ENCODE results near the gene GNAQ. TPM values are rescaled to one million over a fixed set of nuclear protein-coding genes. Genes with fewer than 3 reads are reported as not detected.

The GNAQ gene
- total RNA-seq, 1 experiment from 2014 or later, result 28.7 TPM

DNA sequence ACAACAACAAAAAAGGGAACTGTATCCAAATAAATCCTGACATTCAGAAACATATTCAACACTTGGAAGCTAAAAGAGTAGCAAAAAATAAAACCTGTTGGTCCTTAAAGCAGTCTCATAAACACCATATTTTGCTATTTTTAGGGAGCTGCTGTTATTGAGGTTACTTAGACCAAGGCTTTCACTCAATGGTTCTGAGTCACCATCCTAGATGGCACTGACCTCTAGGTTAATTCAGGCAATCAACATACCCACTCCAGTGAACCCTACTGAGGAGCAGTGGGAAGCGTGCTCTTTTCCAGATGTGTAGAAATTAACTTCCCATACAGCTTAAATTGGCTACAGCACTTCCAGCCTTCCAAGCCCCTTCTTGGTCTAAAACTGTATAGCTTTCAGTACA is 5.2 kb downstream of the GNAQ start:
- H3K9ac ChIP-seq (ENCODE audit: low read length), result no peak overlapping the region
- H3K4me2 ChIP-seq (ENCODE audit: low read length), result no peak overlapping the region
- TF ChIP-seq, protein P1, sequence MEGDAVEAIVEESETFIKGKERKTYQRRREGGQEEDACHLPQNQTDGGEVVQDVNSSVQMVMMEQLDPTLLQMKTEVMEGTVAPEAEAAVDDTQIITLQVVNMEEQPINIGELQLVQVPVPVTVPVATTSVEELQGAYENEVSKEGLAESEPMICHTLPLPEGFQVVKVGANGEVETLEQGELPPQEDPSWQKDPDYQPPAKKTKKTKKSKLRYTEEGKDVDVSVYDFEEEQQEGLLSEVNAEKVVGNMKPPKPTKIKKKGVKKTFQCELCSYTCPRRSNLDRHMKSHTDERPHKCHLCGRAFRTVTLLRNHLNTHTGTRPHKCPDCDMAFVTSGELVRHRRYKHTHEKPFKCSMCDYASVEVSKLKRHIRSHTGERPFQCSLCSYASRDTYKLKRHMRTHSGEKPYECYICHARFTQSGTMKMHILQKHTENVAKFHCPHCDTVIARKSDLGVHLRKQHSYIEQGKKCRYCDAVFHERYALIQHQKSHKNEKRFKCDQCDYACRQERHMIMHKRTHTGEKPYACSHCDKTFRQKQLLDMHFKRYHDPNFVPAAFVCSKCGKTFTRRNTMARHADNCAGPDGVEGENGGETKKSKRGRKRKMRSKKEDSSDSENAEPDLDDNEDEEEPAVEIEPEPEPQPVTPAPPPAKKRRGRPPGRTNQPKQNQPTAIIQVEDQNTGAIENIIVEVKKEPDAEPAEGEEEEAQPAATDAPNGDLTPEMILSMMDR (IDR thresholded peaks at IDR 0.05 in 2 of 3, conservative IDR thresholded peaks at IDR 0.05 in 1 of 3; ENCODE audit: borderline replicate concordance in 1 of 3, insufficient read depth in 1 of 3, low read depth in 2 of 3, low read length in 2 of 3), result no peak
- TF ChIP-seq ZFX (IDR thresholded peaks at IDR 0.05) (no peak), TCF7L2 (IDR thresholded peaks at IDR 0.05; ENCODE audit: borderline replicate concordance, extremely low read depth, insufficient read depth, insufficient read length) (no peak), SRF (IDR thresholded peaks at IDR 0.05; ENCODE audit: low read depth) (no peak), JUND (IDR thresholded peaks at IDR 0.05) (no peak), SP1 (IDR thresholded peaks at IDR 0.05; ENCODE audit: low read depth) (no peak), SIN3A (IDR thresholded peaks at IDR 0.05; ENCODE audit: low read depth) (no peak), EZH2 (IDR thresholded peaks at IDR 0.05) (no peak), POLR2AphosphoS5 (IDR thresholded peaks at IDR 0.05; ENCODE audit: low read depth, low read length) (no peak), ZNF274 (IDR thresholded peaks at IDR 0.05; ENCODE audit: low read depth, low read length) (no peak), EZH2phosphoT487 (IDR thresholded peaks at IDR 0.05; ENCODE audit: borderline replicate concordance) (no peak), CEBPB (IDR thresholded peaks at IDR 0.05; ENCODE audit: low read depth) (no peak), RAD21 (IDR thresholded peaks at IDR 0.05; ENCODE audit: low read depth) (no peak), ELF1 (IDR thresholded peaks at IDR 0.05; ENCODE audit: borderline replicate concordance, low read depth) (no peak), CBX3 (IDR thresholded peaks at IDR 0.05; ENCODE audit: low read depth) (no peak), FOSL1 (IDR thresholded peaks at IDR 0.05; ENCODE audit: low read depth) (no peak)
- TF ChIP-seq, protein P2, sequence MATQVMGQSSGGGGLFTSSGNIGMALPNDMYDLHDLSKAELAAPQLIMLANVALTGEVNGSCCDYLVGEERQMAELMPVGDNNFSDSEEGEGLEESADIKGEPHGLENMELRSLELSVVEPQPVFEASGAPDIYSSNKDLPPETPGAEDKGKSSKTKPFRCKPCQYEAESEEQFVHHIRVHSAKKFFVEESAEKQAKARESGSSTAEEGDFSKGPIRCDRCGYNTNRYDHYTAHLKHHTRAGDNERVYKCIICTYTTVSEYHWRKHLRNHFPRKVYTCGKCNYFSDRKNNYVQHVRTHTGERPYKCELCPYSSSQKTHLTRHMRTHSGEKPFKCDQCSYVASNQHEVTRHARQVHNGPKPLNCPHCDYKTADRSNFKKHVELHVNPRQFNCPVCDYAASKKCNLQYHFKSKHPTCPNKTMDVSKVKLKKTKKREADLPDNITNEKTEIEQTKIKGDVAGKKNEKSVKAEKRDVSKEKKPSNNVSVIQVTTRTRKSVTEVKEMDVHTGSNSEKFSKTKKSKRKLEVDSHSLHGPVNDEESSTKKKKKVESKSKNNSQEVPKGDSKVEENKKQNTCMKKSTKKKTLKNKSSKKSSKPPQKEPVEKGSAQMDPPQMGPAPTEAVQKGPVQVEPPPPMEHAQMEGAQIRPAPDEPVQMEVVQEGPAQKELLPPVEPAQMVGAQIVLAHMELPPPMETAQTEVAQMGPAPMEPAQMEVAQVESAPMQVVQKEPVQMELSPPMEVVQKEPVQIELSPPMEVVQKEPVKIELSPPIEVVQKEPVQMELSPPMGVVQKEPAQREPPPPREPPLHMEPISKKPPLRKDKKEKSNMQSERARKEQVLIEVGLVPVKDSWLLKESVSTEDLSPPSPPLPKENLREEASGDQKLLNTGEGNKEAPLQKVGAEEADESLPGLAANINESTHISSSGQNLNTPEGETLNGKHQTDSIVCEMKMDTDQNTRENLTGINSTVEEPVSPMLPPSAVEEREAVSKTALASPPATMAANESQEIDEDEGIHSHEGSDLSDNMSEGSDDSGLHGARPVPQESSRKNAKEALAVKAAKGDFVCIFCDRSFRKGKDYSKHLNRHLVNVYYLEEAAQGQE (IDR thresholded peaks at IDR 0.05; ENCODE audit: low read depth), result no peak
- TF ChIP-seq, protein P3, sequence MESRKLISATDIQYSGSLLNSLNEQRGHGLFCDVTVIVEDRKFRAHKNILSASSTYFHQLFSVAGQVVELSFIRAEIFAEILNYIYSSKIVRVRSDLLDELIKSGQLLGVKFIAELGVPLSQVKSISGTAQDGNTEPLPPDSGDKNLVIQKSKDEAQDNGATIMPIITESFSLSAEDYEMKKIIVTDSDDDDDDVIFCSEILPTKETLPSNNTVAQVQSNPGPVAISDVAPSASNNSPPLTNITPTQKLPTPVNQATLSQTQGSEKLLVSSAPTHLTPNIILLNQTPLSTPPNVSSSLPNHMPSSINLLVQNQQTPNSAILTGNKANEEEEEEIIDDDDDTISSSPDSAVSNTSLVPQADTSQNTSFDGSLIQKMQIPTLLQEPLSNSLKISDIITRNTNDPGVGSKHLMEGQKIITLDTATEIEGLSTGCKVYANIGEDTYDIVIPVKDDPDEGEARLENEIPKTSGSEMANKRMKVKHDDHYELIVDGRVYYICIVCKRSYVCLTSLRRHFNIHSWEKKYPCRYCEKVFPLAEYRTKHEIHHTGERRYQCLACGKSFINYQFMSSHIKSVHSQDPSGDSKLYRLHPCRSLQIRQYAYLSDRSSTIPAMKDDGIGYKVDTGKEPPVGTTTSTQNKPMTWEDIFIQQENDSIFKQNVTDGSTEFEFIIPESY (IDR thresholded peaks at IDR 0.05; ENCODE audit: extremely low read depth, insufficient replicate concordance, low read length), result no peak
- TF ChIP-seq, protein P4, sequence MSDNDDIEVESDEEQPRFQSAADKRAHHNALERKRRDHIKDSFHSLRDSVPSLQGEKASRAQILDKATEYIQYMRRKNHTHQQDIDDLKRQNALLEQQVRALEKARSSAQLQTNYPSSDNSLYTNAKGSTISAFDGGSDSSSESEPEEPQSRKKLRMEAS (IDR thresholded peaks at IDR 0.05), result no peak
- no peak overlapping the region for H3K4me3 ChIP-seq (replicated peaks in 1 of 2; ENCODE audit: low read depth in 1 of 2, low read length in 2 of 2)
- ATAC-seq (no peak), DNase-seq (ENCODE audit: low read depth, low spot score) (no peak)
- ChIA-PET CTCF (no interaction called here), POLR2A (no interaction called here), RAD21 (ENCODE audit: low non-redundant PET in 1 of 2, low total read pairs in 2 of 2, uncharacterized antibody in 2 of 2, unreplicated experiment in 2 of 2) (no interaction called here)
- intact Hi-C loops (cut with micrococcal nuclease), result no loop called here
- H3K9me3 ChIP-seq (ENCODE audit: control insufficient read depth in 1 of 2, insufficient read depth in 1 of 2, low read depth in 1 of 2, low read length in 2 of 2), result no peaks in the 10 kb centered on the region
- peaks cover 3 to 10% of the 10 kb centered on the region in 2 experiments; a peak in 2 of 4 replicates for H3K4me1 ChIP-seq (ENCODE audit: control insufficient read depth in 1 of 2, insufficient read depth in 2 of 2, low read length in 2 of 2)
- no peak overlapping the region for H2AFZ ChIP-seq (ENCODE audit: low read depth, low read length, poor library complexity, severe bottlenecking)
- peaks cover 62% of the 10 kb centered on the region for H3K79me2 ChIP-seq (ENCODE audit: insufficient read depth, low read length)
- H3K27ac ChIP-seq (ENCODE audit: low read depth, low read length), result no peak overlapping the region
- no peaks in the 10 kb centered on the region for H3K36me3 ChIP-seq (ENCODE audit: control insufficient read depth in 1 of 2, insufficient read depth in 2 of 2, low read length in 2 of 2)
- no peaks in the 10 kb centered on the region for H4K20me1 ChIP-seq (ENCODE audit: insufficient read depth)
- BruUV-seq (replicated peaks), result no TSS peak
- H3K27me3 ChIP-seq (ENCODE audit: insufficient read depth, low read length), result no peaks in the 10 kb centered on the region
- no peaks in the 10 kb centered on the region for H3K9me2 ChIP-seq (ENCODE audit: insufficient read depth)
